ENCODE measurements around the gene PADI3.

PADI3 gene

DNA sequence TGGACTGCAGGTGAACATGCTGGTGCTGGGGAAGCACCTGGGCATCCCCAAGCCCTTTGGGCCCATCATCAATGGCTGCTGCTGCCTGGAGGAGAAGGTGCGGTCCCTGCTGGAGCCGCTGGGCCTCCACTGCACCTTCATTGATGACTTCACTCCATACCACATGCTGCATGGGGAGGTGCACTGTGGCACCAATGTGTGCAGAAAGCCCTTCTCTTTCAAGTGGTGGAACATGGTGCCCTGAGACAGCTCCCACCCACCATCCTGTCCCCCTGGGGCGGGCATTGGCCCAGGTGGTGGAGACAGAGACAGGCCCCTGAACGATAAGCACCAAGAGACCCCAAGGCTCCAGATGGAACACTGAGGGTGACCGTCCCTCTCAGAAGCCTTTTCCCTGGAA is 33.9 kb downstream of the PADI3 start:
- TF ChIP-seq GATA2 (IDR thresholded peaks at IDR 0.05; ENCODE audit: low read depth, low read length) (no peak), GATA3 (IDR thresholded peaks at IDR 0.05; ENCODE audit: low read depth, low read length) (no peak)

- no peak for TF ChIP-seq GATA3 (IDR thresholded peaks at IDR 0.05; ENCODE audit: low read depth, low read length)
- no peak for TF ChIP-seq GATA2 (IDR thresholded peaks at IDR 0.05; ENCODE audit: low read depth, low read length)
These were observed 37.7 kb downstream of the PADI3 start for GRCh38 chr1:17286646-17287045.

DNA sequence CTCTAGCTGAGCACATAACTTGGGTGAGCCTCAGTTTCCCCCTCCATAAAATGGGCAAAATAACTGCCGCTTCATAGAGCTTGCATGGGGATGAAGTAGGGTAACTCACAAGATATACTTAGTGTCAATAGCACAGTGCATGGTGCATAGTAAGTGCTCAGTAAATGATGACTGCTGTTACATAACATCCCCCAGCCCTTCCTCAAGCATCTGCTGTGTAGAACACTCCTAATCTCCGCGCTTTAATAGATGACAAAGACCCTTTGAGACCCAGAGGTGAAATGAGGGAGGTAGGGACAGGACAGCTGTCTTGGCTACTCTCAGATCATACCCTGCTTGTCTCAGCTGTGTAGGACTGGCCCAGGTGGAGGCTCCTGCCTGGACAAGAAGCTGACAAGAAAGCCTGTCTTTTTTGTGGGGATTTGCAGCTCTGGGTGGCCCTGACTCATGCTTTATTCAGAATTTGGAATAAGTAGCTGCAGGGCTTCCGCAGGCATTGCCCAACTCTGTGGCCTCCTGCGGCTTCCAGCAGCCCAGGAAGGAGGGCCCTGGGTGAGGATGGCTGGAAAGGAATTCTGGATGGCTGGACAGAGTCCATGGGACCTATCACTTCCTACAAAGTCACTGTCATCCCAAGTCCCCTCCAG is 38.4 kb downstream of the PADI3 start:
- TF ChIP-seq GATA3 (IDR thresholded peaks at IDR 0.05; ENCODE audit: low read depth, low read length) (no peak), GATA2 (IDR thresholded peaks at IDR 0.05; ENCODE audit: low read depth, low read length) (no peak)

- TF ChIP-seq GATA2 (IDR thresholded peaks at IDR 0.05; ENCODE audit: low read depth, low read length) (no peak), GATA3 (IDR thresholded peaks at IDR 0.05; ENCODE audit: low read depth, low read length) (no peak)
These were observed 40.8 kb downstream of the PADI3 start for GRCh38 chr1:17289721-17290120.

DNA sequence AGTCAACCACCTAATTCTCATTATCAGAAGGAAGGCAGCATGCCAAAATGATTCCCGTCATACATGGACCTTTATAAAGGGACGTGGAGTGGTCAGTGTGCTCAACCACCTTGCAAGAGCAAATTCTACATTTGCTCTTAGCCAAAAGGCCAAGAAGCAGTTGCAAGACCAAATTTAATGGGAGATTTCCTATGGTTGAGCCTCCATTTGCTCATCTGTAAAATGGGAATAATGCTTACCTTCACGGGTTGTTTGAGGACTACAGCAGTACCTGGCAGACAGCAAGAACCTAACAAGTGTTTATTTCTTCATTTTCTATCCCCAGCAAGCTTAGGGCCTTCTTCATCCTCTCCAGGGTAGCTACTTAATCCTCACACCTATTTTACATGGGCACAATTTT is 41.7 kb downstream of the PADI3 start:
- TF ChIP-seq GATA3 (IDR thresholded peaks at IDR 0.05; ENCODE audit: low read depth, low read length) (no peak), GATA2 (IDR thresholded peaks at IDR 0.05; ENCODE audit: low read depth, low read length) (no peak)

- TF ChIP-seq GATA3 (IDR thresholded peaks at IDR 0.05; ENCODE audit: low read depth, low read length) (no peak), GATA2 (IDR thresholded peaks at IDR 0.05; ENCODE audit: low read depth, low read length) (no peak)
These were observed 43.6 kb downstream of the PADI3 start for GRCh38 chr1:17292299-17293160.

DNA sequence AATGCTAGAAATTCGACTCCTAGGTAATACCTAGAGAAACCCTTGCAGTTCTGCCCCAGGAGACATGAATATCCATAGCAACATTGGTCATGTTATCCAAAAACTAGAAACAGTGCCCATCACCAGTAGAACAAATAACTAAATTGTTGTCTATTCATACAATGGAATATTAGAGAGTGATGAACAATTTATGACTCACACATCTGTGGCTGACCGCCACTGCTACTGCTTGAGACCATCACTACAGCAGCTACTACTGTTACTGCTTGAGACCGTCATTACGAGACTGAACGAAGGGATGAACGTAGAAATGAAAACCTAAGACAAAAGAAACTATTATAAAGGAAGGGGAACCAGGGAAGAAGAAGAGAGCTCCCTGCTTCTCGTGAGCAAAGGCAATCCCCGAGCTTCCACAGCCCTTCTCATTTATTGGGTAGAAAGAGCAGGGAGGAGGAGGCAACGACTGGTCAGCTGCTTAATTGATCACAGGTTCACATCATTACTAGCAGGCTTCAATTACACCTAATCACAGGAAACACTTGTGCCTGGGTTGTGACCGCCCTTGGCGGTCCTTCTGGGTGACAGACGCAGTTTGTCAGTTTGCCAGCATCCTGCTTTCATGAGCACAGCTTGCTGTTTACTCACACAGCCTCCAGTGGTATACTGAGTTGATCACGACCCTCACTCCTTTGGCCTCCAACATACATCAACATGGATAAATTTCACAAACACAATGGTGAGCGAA is 45.0 kb downstream of the PADI3 start:
- TF ChIP-seq GATA3 (IDR thresholded peaks at IDR 0.05; ENCODE audit: low read depth, low read length) (no peak), GATA2 (IDR thresholded peaks at IDR 0.05; ENCODE audit: low read depth, low read length) (no peak)

GRCh38 chr1:17295292-17295691 is 46.4 kb downstream of the PADI3 start:
- TF ChIP-seq GATA2 (IDR thresholded peaks at IDR 0.05; ENCODE audit: low read depth, low read length) = no peak
- no peak for TF ChIP-seq GATA3 (IDR thresholded peaks at IDR 0.05; ENCODE audit: low read depth, low read length)

- TF ChIP-seq GATA3 (IDR thresholded peaks at IDR 0.05; ENCODE audit: low read depth, low read length) (no peak), GATA2 (IDR thresholded peaks at IDR 0.05; ENCODE audit: low read depth, low read length) (no peak)
These were observed 47.2 kb downstream of the PADI3 start for GRCh38 chr1:17296086-17296485.

GRCh38 chr1:17297991-17298390 is 49.1 kb downstream of the PADI3 start:
- TF ChIP-seq GATA2 (IDR thresholded peaks at IDR 0.05; ENCODE audit: low read depth, low read length) (no peak), GATA3 (IDR thresholded peaks at IDR 0.05; ENCODE audit: low read depth, low read length) (no peak)

DNA sequence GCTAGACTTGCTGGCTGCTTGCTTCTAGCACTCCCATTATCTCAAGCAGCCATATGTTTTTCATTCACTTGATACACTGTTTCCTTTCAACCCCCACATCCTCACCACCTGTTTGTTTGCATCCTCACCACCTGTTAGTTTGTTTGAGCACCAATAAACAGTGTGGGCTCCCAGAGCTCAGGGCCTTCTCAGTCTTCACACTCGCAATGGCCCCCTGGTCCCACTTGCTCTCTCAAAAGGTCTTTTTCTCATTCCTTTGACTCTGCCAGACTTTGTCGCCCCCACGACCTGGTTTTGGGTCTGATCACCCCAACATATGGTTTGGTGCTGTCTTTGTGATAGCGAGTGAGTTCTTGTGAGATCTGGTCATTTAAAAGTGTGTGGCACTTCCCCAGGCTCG is 52.9 kb downstream of the PADI3 start:
- TF ChIP-seq GATA3 (IDR thresholded peaks at IDR 0.05; ENCODE audit: low read depth, low read length) = no peak
- TF ChIP-seq GATA2 (IDR thresholded peaks at IDR 0.05; ENCODE audit: low read depth, low read length) = no peak

DNA sequence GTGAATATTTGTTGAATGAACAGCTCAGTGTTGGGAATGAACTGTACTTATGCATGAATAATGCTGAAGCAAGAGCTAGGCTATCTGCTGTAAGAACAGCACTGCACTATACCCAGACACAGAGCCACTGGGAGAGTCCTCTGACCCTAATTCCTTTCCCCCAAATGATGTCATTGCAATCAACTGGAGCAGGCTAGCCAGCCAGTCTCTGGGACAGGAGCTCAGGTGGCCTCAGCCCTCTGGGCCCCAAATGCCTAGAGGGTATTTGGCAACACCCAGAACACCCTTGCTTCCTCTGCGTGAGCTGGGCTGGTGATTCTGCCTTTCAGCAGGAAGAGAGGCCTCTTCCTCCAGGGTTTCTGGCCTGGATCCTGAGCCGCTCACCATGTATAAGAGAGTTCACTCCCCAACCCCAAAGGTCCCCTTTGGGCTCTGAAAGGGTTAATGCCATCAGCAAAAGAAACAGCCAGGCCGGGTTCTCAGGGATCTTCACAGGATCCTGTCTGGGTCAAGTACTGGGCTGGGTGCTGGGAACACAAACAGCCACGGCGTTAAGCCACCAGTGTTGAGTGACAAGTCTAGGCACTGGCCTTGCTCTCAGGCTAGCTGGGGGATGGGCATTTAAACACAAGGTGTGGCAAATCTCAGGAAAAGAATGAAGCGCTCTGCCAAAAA is 55.4 kb downstream of the PADI3 start:
- TF ChIP-seq GATA3 (IDR thresholded peaks at IDR 0.05; ENCODE audit: low read depth, low read length) (no peak), GATA2 (IDR thresholded peaks at IDR 0.05; ENCODE audit: low read depth, low read length) (no peak)

GRCh38 chr1:17304826-17305175 is 55.9 kb downstream of the PADI3 start:
- TF ChIP-seq GATA2 (IDR thresholded peaks at IDR 0.05; ENCODE audit: low read depth, low read length) (no peak), GATA3 (IDR thresholded peaks at IDR 0.05; ENCODE audit: low read depth, low read length) (no peak)

- TF ChIP-seq GATA3 (IDR thresholded peaks at IDR 0.05; ENCODE audit: low read depth, low read length) (no peak), GATA2 (IDR thresholded peaks at IDR 0.05; ENCODE audit: low read depth, low read length) (no peak)
These were observed 56.7 kb downstream of the PADI3 start for GRCh38 chr1:17305576-17306095.

Data from SH-SY5Y (cell line).